ENCODE data around the gene ZMAT3. TPM values are rescaled to one million over a fixed set of nuclear protein-coding genes. Genes with fewer than 3 reads are reported as not detected.
A peak's percentile ranks its signal among the peaks of the same experiment; 100 is the strongest.

ZMAT3 gene
- total and polyA plus RNA-seq, 2 of the 13 experiments (the other 11 are each of a cell fraction or from before 2014, with no cell fraction given) = 11.4 to 11.7 TPM

GRCh38 chr3:179071323-179072099 lies at the start of gene ZMAT3 (continued):
- TF ChIP-seq ZNF318 (CRISPR knock-in tag; IDR thresholded peaks at IDR 0.05) (no peak), ZNF205 (CRISPR knock-in tag; IDR thresholded peaks at IDR 0.05) (no peak; the same call in 1 of the 2 replicates), ZNF839 (CRISPR knock-in tag; IDR thresholded peaks at IDR 0.05; ENCODE audit: borderline replicate concordance) (peak; percentile 57; the same call in 1 of the 2 replicates), E2F2 (CRISPR knock-in tag; IDR thresholded peaks at IDR 0.05; ENCODE audit: borderline replicate concordance) (0 out of 2 replicates have a peak, but pooled peaks have one; percentile 45), ZNF256 (CRISPR knock-in tag; conservative IDR thresholded peaks at IDR 0.05) (no peak), ZNF597 (CRISPR knock-in tag; IDR thresholded peaks at IDR 0.05) (no peak), CREB3 (CRISPR knock-in tag; IDR thresholded peaks at IDR 0.05) (0 out of 2 replicates have a peak, but pooled peaks have one; percentile 37), MAFG (CRISPR knock-in tag; IDR thresholded peaks at IDR 0.05) (no peak), ZNF737 (CRISPR knock-in tag; IDR thresholded peaks at IDR 0.05; ENCODE audit: borderline replicate concordance) (no peak; the same call in 1 of the 2 replicates)
- TF ChIP-seq, protein P1, sequence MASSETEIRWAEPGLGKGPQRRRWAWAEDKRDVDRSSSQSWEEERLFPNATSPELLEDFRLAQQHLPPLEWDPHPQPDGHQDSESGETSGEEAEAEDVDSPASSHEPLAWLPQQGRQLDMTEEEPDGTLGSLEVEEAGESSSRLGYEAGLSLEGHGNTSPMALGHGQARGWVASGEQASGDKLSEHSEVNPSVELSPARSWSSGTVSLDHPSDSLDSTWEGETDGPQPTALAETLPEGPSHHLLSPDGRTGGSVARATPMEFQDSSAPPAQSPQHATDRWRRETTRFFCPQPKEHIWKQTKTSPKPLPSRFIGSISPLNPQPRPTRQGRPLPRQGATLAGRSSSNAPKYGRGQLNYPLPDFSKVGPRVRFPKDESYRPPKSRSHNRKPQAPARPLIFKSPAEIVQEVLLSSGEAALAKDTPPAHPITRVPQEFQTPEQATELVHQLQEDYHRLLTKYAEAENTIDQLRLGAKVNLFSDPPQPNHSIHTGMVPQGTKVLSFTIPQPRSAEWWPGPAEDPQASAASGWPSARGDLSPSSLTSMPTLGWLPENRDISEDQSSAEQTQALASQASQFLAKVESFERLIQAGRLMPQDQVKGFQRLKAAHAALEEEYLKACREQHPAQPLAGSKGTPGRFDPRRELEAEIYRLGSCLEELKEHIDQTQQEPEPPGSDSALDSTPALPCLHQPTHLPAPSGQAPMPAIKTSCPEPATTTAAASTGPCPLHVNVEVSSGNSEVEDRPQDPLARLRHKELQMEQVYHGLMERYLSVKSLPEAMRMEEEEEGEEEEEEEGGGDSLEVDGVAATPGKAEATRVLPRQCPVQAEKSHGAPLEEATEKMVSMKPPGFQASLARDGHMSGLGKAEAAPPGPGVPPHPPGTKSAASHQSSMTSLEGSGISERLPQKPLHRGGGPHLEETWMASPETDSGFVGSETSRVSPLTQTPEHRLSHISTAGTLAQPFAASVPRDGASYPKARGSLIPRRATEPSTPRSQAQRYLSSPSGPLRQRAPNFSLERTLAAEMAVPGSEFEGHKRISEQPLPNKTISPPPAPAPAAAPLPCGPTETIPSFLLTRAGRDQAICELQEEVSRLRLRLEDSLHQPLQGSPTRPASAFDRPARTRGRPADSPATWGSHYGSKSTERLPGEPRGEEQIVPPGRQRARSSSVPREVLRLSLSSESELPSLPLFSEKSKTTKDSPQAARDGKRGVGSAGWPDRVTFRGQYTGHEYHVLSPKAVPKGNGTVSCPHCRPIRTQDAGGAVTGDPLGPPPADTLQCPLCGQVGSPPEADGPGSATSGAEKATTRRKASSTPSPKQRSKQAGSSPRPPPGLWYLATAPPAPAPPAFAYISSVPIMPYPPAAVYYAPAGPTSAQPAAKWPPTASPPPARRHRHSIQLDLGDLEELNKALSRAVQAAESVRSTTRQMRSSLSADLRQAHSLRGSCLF (CRISPR knock-in tag; IDR thresholded peaks at IDR 0.05; ENCODE audit: borderline replicate concordance) = no peak
